COR-L47 (cell line): ENCODE measurements around the gene PRDM13.
"Not testable (repeated sequence)": the region's sequence is repeated elsewhere in the genome, so short reads cannot be mapped to it uniquely, and the experiment has no call there.

Source experiments
- DNase-seq: peaks from one replicate; lab custom pipeline; 2025; lab: John Stamatoyannopoulos, UW

PRDM13 gene

DNA sequence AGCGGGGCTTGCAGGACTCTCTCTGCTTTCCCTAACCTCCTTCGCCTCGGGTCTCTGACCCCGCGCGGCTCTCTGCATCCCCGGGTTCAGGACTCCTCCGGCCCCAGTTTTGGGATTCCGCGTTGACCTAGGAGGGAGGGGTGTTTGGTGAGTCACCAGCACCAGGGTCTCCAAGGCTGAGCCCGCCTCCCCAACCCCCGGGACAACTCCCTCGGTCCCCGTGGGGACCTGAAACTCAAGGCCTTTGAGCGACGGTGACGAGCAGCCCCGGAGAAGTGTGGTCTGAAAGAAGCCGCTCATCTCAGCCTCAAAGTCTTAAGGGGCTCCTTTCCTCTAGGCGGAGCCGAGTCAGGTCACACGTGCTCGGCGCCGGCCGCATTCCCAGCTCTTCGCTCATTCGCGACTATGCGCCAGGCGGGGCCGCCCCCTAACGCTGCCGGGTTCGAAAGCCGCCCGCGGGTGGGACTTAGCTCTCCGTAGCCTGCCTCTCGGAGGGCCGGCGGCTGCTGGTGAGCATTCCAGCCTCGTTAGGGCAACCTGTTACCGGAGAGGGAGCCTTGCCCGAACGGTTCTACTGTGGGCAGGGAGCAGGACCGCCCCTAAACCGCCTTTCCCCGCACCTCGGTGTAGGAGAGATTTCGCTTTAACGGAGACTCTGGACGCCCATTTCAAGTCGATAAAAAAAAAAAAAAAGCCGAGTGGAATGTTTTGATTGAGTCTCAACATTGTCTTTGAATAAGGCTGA lies 3.0 kb upstream of the PRDM13 start:
- DNase-seq, result peak; percentile 44

DNA sequence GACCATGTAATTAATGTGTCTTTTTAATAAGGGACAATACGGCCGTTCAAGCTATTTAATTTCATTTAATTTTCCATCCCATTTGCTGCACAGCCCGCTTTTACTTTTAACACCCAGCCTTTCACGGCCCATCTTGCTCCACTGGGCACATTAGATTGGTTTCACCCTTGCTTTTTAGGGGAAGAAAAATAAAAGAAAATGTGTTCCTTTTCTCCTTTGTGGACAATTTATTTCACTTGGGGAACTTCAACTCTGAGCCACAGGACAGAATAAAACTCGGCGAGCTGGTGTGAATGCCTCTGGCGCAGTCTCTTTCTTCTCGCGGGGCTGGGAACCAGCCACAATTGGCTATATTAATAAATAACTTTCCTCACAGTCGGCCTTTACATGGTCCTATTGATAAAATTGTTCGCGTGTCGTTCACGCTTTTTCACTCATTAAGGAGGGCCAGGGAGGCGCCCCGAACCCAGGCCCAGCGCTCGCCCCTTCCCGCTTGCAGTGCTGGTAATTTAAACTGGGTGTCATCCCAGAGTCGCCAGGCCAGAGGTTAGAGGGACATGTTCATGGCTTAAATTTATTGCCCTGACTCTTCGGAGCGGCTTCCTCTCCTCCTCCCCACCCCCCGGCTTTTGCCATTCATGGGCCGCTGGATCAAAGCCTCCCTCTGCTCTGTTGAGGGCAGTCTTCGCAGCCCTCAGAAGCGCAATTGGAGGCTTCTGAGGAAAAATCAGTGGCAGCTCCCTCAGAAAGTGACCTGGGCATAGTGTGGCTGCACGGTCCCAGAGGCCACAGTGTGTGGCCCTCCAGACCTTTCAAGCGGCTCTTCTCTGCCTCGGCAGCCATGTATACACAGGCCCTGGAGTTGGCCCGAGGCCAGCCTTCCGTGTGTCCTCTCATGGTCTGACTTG lies 2.2 kb upstream of the PRDM13 start:
- no peak for DNase-seq

DNA sequence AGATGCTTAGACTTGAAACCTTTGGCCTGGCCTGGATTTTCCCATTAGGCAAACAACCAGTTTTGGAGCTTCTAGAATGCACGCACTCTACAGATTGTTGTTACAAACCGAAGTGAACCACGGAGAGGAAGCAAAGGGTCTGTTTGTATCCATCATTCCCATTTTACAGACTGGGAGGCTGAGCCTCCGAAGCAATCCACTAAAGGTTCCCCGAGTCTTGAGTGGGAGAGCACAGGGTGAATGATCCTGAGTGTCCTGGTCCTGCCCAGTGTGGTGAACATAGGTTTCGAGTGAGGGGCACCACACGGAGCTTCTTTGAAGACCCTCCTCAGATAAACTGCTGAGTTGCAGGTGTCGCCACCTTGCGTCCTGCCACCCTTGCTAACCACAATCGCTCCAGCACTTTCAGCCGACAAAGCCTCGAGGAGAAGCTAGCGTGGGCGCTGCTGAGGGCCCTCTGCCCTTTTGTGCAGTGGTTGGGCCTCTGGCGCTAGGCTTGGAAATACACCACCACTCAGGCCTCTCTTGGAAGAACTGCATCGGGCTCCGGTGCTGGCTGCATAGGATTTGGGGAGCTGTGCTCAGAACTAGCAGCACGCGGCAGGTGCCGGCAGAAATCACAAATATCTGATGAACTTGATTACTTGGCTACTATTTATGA lies 1.4 kb upstream of the PRDM13 start:
- no peak for DNase-seq

DNA sequence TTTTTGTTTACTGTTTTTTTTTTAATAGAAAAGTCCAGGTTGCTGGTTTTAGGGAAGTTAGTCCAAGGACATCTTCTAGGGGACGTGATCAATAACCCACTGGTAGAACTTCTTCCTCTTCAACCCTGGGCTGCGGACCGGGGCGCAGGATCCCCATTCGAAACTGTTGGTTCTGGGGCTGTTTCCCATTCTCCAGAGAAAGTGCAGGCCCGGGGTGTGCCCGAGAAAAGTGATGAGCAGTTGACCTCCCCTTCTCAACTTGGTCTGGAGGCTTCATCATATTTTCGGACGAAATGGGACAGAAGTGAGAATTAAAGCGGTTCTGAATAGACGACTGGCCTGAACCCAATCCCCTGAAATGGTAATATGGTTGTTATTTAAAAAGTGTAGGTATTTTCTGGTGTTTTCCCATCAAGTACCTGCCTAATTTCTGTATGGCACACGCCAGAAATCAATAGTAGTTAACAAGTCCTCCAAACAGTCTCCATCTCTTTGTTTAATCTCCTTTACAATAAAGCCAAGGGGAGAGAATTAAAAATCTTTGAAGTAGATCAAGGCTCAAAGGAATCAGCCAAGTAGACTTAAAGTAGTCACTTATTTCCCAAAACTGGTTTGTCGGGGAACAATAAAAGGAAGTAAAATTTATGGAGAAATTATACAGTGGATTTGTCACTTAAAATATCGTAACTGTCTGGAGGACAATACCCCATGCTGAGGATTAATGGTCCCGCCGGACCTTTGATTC lies 550 bp upstream of the PRDM13 start:
- no peak for DNase-seq

DNA sequence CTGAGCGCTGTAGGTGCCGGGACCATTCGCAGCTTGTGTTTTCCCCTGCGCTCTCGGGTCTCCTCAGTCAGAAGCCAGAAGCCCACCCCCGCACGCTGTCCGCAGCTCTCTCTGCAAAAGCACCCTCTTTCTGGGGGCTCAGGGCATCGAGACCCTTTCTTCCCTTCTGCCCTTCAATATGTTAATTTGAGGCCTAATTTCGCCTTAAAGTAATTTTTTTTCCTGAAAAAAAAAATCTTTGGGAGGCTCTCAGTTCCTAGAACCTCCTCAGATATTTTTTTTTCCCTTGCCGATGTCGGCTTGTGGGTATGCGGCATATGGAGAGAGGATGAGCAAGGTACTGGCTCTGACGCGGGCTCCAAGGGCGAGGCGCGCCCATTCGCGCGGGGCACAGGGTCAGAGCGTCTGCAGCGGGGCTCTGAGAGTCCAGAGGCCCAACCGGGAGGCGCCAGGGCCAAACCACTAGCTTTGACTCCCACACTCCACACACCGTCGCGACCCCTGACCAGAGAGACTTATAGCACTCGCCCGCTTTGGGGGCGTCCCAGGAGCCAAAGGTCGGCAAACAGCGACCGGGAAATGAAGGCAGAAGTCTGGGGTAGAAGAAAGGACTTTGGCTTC lies 893 bp downstream of the PRDM13 start:
- no peak for DNase-seq

DNA sequence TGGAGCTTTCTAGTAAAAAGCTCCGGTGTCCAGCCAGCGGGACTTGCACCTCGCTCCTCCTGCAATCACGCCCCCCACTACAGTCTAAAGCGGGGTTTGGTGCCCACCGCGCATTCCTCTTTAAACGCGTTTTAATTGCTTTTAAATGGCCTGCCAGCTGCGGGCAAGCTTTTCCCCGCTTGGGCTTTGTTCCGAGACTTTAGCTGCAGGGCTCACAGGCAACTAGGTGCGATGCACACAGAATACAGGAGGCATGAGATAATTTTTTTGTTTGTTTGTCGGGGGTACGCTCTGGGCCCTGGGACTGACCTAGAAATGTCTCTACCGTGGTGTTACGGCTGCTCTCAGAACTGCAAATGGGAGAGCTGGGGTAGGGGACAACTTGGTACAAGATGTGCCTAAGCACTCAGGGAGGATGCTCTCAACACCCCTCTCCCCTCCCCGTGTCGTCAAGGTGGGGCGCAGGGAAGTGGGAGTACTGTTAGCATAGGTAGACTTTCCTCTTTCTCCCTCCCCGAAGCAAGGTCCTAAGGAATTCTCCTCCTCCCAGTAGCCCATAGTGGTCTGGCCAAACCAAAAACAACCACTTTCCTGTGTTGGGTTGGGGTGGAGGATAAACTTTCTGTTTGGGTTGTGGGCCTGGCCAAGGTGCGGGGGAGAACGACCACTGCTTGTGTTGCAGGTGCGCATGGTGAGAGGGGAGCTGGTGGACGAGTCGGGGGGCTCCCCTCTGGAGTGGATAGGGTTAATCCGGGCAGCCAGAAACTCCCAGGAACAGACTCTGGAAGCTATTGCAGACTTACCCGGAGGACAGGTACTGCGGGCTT lies 1.6 kb downstream of the PRDM13 start:
- no peak for DNase-seq

DNA sequence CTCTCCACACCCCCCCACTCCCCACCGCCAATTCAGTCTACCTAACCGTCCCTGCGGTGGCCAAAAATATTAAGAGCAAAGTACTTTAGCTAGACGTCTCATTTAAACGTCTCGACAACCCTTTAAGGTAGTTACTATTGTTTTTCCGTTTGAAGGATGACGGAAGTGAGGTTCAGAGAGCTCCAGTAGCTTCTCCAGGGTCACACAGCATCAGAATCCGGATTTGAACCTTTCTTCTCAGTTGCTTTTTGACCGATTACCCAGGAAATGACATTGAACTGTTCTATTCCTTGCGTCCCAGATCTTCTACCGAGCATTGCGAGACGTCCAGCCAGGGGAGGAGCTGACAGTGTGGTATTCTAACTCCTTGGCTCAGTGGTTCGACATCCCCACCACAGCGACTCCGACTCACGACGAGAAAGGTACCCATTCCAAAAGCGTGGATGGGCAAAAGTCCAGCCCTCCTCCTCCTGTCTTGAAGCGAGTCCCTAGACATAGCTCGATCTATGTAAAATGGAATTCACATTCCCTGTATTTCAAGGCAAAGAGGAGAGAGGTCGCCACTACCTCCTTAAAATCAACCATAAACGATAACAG lies 2.4 kb downstream of the PRDM13 start:
- DNase-seq, result no peak

DNA sequence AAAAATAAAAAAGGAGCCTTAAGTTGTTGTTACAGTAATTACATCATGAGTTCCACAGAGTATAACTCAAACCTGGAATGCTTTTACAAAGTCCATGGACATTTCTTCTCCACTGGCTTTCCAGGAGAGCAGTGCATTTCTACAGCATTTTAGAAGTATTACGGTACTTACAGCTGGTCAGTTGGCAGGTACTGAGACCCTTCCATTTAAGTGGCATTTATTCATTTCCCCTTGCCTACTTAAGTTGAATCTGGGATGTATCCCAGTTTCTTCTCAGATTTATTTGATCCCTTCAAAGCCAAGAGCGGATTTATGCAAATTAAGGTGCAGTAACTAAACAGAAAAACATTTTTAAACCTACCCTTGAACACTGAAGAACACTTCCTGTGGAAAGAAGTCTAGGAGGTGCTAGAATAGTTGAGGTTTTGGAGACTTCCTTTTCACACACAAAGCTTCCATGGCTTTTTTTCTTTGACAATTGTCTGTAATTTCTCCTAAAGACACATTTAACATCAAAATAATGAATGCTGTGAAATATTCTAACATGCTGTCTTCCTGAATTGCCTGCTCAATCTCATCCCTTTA lies 3.4 kb downstream of the PRDM13 start:
- no peak for DNase-seq

DNA sequence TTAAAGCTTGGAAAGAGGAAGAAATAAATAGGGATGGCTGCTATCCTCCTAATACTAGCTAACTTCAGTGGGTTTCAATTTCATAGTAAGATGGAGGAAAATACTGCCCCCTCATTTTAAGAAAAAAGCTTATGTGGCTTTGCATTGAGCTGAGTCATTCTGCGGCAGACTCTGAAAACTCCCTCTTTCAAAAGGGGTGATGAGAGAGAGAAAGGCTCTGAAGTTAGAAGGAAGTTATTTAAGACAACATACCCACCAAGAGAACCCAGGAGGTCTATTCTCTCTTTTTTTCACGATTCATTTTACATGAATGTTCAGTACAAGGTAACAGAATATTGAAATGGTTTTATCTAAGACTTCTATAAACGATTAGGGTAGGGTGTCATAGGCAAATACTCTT lies 4.5 kb downstream of the PRDM13 start:
- DNase-seq, result no peak

DNA sequence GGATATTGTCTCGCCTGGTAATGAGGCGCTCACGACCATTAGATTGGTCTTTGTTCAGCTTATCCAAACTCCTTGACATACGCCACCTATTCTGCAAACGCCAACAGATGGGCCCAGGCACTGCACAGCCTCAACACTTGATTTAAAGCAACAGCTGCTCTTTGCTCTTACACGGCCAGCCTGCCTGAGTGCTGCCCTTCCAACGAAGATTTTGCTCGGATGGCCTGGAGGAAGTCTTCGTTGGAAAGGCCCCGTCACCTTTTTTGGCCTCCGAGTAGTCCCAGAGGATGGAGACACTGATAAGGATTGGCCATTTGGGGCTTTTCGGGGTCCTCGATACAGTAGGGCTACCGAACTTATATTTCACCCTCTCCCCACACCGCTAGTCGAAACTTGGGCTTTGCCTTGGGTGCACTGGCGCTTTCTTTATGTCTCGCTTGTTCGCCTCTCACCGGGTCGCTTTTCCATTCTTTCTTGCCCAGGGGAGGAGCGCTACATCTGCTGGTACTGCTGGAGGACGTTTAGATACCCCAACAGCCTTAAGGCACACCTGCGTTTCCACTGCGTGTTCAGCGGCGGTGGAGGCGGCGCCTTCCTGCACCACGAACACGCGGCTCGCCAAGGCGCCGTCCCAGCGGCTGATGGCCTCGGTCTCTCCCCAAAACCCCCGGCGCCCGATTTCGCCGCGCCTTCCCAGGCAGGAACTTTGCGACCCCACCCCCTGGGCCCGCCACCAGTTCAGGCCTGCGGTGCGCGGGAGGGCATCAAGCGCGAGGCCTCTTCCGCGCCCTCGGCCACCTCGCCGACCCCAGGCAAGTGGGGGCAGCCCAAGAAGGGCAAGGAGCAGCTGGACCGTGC lies 6.1 kb downstream of the PRDM13 start:
- DNase-seq, result no peak

DNA sequence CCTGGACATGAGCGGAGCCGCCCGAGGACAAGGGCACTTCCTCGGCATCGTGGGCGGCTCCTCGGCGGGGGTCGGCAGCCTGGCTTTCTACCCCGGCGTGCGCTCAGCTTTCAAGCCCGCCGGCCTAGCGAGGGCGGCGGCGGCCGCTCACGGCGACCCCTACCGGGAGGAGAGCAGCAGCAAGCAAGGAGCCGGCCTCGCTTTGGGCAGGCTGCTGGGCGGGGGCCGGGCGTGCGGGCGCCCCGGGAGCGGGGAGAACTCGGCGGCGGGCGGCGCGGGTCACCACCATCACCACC lies 6.7 kb downstream of the PRDM13 start:
- DNase-seq, result peak; percentile 63

DNA sequence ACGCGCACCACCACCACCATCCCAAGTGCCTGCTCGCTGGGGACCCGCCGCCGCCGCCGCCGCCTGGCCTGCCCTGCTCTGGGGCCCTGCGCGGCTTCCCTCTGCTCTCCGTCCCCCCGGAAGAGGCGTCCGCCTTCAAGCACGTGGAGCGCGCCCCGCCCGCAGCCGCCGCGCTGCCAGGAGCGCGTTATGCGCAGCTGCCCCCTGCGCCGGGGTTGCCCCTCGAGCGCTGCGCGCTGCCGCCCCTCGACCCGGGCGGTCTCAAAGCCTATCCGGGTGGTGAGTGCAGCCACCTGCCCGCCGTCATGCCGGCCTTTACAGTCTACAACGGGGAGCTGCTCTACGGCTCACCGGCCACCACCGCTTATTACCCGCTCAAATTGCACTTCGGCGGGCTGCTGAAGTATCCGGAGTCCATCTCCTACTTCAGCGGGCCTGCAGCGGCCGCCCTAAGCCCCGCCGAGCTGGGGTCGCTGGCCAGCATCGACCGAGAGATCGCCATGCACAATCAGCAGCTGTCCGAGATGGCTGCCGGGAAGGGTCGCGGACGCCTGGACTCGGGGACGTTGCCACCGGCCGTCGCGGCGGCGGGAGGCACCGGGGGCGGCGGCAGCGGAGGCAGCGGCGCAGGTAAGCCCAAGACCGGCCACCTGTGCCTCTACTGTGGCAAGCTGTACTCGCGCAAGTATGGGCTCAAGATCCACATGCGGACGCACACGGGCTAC lies 7.2 kb downstream of the PRDM13 start:
- DNase-seq, result peak; percentile 63

DNA sequence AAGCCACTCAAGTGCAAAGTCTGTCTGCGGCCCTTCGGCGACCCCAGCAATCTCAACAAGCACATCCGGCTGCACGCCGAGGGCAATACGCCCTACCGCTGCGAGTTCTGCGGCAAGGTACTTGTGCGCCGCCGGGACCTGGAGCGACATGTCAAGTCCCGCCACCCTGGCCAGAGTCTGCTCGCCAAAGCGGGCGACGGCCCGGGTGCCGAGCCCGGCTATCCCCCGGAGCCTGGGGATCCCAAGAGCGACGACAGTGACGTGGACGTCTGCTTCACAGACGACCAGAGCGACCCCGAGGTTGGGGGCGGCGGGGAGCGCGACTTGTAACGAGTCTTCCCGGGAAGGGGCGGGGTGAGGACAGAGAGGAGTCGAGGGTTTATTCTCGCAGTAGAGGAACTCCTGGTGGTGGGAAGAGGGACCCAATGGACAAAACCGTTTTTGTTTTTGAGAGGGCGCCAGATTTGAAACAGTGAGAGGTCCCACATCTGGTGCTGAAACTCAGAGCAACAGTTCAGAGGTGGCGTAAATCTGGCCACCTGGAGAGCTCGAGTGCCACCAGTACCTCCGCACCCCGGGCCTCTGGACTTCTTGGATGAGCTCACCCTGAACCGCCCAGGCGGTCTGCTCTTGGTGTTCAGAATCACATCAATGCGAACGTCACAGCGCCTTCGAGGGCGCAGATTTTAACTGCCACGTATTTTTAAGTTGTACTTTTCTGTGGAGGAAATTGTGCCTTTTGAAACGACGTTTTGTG lies 8.0 kb downstream of the PRDM13 start:
- DNase-seq, result peak; percentile 71

DNA sequence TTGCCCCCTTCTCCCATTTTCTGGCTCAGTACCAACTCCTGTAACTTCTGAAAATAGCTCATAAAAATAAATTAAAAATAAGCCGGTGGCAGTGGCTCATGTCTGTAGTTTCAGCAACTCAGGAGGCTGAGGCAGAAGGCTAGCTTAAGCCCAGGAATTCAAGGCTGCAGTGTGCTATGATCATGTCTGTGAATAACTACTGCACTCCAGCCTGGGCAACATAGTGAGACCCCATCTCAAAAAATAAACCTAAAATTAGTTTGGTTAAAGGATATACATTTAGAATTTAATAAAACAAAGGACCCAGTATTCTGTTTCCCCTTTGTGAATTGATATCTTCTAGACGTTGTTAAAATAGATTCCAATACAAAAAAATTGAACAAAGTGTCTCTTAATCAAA lies 10.5 kb downstream of the PRDM13 start:
- DNase-seq, result no peak

DNA sequence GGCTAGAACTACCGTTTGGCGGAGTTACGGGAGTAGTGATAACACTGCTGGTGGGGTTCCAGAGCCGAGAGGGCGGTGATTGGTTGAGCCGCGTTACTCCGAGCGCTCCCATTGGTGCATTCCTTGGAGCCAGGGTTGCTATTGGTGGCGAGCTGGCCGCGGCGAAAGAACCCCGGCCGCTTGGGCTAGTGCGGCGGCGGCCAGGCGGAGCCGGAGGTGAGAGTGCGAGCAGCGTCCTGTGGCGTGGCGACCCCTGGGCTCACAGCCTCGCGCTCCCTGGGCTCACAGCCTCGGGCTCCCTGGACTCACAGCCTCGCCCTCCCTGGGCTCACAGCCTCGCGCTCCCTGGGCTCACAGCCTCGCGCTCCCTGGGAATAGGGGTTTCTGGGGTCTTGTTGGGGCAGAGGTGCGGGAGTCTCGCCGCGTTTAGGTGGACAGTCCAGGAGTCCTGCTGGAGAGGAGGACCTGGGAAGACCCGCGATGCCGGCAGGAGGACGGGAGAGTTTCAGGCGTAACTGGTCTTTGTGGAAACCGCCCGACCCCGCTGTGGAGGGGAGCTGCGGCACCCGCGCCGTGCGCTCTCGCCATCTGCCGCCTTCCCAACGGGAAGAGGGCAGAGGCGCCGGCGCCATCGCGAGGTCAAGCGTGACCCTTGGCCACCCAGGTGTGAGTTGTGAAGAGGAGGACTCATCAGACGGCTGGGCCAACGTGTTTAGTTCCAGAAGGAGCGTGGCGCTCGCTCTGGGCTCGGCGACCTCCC lies 12.2 kb downstream of the PRDM13 start:
- no peak for DNase-seq

DNA sequence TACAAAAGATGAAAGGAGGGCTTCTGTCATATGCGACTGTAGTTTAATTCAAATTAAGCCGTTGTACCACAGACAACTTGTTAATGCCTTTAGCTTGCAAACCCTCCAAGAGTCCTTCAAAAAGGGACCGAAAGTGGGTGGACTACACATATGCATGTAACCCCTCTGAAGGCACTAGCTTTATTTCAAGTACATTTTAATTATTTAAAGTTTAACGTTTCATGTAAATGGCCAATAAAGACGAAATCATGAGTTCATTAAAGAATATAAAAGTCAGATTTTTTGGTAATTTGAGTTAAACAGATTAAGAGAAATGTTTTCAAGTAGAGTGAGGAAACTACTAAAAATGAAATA lies 12.8 kb downstream of the PRDM13 start:
- DNase-seq, result no peak

DNA sequence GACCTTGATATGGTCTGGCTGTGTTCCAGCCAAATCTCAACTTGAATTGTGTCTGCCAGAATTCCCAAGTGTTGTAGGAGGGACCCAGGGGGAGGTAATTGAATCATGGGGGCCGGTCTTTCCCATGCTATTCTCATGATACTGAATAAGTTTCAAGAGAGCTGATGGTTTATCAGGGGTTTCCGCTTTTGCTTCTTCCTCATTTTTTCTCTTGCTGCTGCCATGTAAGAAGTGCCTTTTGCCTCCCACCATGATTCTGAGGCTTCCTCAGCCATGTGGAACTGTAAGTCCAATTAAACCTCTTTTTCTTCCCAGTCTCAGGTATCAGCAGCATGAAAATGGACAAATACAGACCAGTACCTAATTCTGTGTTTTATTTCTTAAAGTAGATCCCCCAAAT lies 15.4 kb downstream of the PRDM13 start:
- not testable (repeated sequence) for DNase-seq
